GM12878 (cell line): Measurements from ENCODE around the gene METTL14.

Experiments used
- ATF3 ChIP-seq: IDR thresholded peaks from 2 replicates; pipeline ENCODE4 v1.6.1; 2011; ENCODE audit warnings: low read depth, mild to moderate bottlenecking, low read length, moderate library complexity, borderline replicate concordance; ENCODE audit errors: extremely low read depth
- CTCF ChIP-seq, 3 experiments: IDR thresholded peaks in 2 of 3; conservative IDR thresholded peaks in 1 of 3; 2 replicates each; pipeline ENCODE4 v1.5.1; 2011; ENCODE audit warnings: low read depth in 3 of 3, low read length in 3 of 3, mild to moderate bottlenecking in 3 of 3, control low read depth in 2 of 3, moderate library complexity in 2 of 3, inconsistent platforms in 1 of 3, mixed read lengths in 1 of 3; ENCODE audit not compliant: control insufficient read depth in 2 of 3, insufficient read depth in 1 of 3; ENCODE audit errors: extremely low read depth in 1 of 3
- DPF2 ChIP-seq: fragments of 450-650 bp; IDR thresholded peaks from 2 replicates; pipeline ENCODE4 v1.6.1; 2017; ENCODE audit warnings: mild to moderate bottlenecking
- ELK1 ChIP-seq: IDR thresholded peaks from 2 replicates; pipeline ENCODE4 v1.6.1; 2012; ENCODE audit warnings: low read depth, low read length, improper control_type of control experiment
- EZH2 ChIP-seq: IDR thresholded peaks from 2 replicates; pipeline ENCODE4 v1.6.1; 2012; ENCODE audit warnings: low read depth, mild to moderate bottlenecking, control low read depth, inconsistent platforms, low read length, borderline replicate concordance; ENCODE audit not compliant: control insufficient read depth
- MXI1 ChIP-seq: fragments of 150-350 bp; IDR thresholded peaks from 2 replicates; pipeline ENCODE4 v1.6.1; 2011; ENCODE audit warnings: low read depth, mild to moderate bottlenecking, inconsistent platforms, low read length, improper control_type of control experiment
- PML ChIP-seq: IDR thresholded peaks from 2 replicates; pipeline ENCODE4 v1.6.1; 2012; ENCODE audit warnings: low read length, inconsistent platforms
- POLR2A ChIP-seq: IDR thresholded peaks from 2 replicates; pipeline ENCODE4 v1.6.1; 2011; ENCODE audit warnings: low read depth, mild to moderate bottlenecking, low read length
- SIN3A ChIP-seq: IDR thresholded peaks from 2 replicates; pipeline ENCODE4 v1.6.1; 2012; ENCODE audit warnings: low read depth, low read length, improper control_type of control experiment
- YBX1 ChIP-seq: fragments of 450-650 bp; IDR thresholded peaks from 2 replicates; pipeline ENCODE4 v1.6.1; 2016; ENCODE audit warnings: antibody characterized with exemption

GRCh38 chr4:118712872-118713271, 27.7 kb downstream of the METTL14 start:
- TF ChIP-seq ATF3 (no peak), ELK1 (no peak), EZH2 (no peak), POLR2A (no peak), MXI1 (no peak), YBX1 (no peak), PML (no peak), DPF2 (no peak), CTCF (IDR thresholded peaks at IDR 0.05 in 2 of 3, conservative IDR thresholded peaks at IDR 0.05 in 1 of 3; ENCODE audit: control insufficient read depth in 2 of 3, extremely low read depth in 1 of 3, insufficient read depth in 1 of 3, low read depth in 3 of 3, low read length in 3 of 3) (no peak), SIN3A (no peak)
